Mucosa of gallbladder (tissue), 1 donor: ENCODE results near the gene WNT8A. TPM values are rescaled to one million over a fixed set of nuclear protein-coding genes. Genes with fewer than 3 reads are reported as not detected.

Experiments
- DNase-seq: peaks from one replicate; pipeline ENCODE4 v3.0.0-alpha.2; 2020; ENCODE audit warnings: low spot score
- total RNA-seq: library from RNA; stranded (reverse); gene quantifications from one replicate; pipeline ENCODE4 v1.2.1, GENCODE V29; 2021
- donor health status: DM: no; HTN: no; CAD: no.

The WNT8A gene
- total RNA-seq, 1 donor from 2014 or later = not detected

DNA sequence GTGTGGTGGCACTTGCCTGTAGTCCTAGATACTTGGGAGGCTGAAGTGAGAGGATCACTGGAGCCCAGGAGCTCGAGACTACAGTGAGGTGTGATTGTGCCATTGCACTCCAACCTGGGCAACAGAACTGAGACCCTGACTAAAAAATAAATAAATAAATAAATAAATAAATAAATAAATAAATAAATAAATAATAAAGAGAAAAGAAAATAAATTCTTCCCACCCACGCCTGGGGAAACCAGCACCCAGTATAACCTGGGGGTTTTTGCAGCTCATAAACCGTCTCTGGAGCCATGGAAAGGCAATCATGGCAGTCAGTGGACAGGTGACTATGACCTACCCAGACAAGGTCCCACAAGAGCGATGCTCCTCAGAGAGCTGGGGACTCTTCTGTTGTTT is 7.9 kb downstream of the WNT8A start:
- DNase-seq = no peak

DNA sequence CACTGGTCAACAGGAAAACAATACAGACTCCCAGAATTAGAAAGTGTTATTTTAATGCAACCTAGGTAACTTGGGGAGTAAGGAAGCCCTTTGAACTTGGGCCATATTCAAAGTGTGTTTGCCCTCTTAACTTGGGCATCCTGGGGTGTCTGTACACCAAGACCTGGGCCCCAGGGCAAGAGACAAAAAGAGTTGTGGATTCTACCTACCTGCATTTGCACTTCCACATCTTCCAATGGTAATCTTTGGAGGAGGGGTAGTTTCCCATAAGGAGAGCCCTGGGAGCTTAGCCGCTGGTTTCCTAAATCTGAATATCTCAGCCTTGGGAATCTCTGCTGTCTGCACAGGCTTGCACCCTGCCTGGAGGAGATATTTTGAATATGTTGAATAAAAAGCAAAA is 8.5 kb downstream of the WNT8A start:
- no peak for DNase-seq

DNA sequence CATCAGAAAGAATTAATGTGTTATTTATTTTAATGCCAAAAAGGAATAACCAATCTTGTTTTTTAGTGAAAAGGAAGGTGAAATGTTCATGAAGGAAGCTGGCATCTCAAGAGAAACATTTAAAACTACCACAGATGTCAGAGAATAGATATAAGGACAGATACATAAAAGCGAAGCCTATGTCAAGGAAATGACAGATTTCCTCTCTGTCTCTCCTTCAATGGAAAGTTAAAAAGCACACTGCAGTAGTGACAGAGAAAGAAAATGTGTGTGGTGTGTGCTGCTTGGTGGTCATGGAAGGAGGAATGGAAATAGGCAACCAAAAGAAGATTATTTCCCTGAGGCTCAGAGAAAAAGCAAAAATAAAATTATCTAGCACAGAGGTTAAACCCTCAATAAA is 9.2 kb downstream of the WNT8A start:
- no peak for DNase-seq

DNA sequence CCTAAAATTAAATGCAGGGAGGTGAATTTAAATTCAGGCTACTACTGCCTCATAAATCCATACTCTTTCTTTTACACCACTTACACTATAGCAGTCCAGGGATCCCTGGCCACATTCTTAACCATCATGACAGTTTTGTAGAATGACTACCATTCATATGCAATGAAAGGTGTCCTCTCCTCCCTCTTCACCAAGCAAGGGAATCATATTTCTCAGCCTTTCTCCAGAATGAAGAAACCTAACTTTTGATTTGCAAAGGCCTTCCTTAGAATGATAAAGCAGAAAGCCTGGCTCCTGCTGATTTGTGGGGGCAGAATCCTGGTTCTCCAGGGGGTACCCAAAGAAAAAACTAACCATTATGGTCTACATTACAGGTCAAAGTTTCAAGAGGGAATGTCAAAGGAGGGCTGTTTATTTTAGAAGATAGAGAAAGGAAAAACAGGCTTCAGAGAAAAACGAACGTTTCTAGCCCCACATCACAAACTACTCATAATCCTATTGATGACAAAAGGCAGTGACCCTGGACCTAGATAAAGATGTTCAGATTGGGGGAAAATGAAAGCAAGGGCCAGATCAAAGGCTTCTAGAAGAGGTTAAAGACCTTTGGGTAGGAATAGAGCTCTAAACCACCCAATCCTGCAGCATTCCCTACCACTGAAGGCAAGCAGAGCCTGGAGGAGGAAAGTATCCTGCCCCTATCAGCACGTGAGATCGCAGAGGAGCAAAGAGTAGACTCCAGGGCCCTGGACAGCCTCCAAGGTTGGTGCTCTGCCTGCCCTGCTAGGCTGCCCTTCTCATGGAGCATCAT is 11.5 kb downstream of the WNT8A start:
- DNase-seq = no peak

DNA sequence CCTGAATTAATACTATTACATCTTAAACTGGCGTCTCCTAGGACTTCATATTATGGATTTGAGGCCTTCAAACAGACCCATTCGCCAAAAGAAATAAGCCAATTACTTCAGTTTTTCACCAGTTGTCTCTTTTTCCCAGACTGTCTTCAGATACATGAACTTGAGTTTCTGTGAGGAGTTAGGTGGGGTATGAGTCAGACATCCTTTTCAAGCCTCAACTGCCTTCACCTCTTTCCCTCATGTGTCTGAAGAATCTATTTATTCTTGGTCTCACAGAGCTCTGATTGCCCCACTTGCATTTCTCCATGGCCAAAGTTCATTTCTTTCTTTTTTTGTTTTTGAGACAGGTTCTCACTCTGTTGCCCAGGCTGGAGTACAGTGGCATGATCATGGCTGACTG is 12.5 kb downstream of the WNT8A start:
- no peak for DNase-seq

DNA sequence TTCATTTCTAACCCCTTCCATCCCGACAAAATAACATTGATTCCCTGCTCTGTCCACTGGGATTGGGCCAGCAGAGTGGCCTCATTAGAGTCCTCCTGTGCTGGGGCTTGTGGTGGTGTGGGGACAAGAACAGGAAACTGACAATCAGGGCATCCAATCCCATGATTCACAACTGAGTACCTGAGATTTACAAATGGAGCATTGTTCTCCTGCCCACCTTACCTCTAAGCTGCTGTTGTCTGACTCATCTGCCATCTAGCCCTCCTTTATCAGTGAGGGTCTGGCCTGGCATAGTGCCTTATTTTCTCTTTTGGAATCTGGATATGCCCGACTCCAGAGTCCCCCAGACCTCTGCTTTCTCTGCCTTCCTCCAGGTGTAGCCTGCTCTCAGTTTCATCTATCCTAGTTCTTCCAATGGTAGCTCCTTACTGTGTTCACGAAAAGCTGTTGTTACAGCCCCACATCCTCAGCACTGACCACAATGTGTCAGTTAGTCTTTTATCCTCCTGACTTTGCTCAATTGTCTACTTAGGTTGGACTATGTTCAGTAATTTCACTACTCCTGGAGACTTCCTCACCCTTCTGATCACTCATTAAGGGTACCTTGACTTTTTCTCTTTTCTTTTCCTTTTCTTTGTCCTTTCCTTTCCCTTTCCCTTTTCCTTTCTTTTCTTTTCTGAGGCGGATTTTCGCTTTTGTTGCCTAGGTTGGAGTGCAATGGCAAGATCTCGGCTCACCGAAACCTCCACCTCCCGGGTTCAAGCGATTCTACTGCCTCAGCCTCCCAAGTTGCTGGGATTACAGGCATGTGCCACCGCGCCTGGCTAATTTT is 13.4 kb downstream of the WNT8A start:
- DNase-seq = no peak

DNA sequence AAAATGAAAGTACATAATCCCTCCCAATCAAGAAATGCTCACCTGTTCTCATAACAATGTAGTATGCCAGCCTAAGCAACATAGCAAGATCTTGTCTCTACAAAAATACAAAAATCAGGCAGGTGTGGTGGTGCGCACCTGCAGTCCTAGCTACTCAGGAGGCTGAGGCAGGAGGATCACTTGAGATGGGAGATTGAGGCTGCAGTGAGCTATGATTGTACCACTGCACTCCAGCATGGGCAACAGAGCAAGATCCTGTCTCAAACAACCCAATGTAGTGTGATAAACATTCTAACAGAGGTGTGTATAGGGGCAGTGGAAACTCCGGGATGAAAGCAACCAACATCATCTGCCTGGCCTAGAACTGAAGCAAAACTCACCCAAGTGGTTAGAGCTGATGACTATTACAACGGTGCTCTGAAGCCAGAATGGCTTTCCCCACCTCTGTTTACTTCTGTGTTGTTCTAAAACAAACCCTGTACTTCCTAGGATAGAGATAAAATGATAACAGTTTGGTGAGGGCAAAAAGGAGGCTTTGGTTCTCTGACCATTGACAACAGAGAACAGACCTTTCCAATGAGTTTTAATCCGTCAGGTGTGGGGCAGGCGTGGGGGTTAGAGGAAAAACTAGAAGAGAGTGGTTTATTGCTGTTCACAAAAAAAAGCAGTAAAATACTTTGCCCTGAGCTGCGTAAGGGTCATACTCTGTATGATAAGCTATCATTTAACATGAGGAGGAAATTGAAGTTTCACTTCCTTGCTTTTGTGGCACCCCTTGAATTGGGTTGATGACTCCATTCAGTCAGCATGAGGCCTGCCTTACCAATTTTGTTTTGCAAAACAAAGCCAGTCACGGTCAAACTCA is 18.9 kb downstream of the WNT8A start:
- no peak for DNase-seq

DNA sequence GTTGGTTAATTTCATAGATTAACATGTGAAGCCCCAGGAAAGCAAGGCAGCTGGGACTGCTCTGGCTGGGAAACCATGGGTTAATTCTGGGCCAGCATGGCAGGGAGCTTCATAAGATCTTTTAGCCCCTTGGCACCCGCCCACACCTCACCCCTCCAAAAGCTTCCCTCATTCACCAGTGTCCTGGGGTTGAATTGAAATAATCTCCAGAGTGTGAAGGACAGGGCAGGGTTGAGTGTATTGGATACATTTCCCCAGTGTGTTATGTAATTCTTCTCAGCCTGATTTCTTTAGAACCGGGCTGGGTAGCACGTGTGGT is 19.4 kb downstream of the WNT8A start:
- no peak for DNase-seq

DNA sequence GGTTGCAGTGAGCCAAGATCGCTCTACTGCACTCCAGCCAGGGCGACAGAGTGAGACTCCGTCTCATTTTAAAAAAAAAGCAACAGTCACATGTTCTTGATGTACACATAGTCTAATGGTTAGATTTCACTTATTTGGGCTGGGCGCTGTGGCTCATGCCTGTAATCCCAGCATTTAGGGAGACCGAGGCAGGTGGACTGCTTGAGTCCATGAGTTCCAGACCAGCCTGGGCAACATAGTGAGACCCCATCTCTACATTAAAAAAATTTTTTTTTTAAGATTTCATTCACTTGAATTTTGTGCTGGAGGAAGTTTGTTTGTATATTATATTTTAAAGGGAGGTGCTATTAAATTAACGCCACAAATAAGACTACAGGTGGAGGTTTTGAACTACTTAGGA is 21.9 kb downstream of the WNT8A start:
- no peak for DNase-seq

DNA sequence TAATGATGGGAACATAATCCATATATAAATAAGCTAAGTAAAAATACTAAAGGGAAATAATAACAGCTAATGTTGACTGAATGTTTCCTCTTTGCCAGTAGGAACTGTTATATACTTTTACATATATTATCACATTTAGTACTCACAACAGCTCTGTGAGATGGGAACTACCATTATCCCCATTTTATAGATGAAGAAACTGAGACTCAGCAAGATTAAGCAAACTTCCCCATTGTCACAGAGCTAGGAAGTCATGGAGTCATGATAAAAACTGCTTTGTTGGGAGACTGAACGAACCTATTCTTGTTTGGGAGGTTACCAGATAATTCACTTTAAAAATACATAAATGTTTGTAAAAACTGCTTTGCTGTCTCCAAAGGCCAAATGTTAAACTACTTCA is 23.4 kb downstream of the WNT8A start:
- DNase-seq = no peak

DNA sequence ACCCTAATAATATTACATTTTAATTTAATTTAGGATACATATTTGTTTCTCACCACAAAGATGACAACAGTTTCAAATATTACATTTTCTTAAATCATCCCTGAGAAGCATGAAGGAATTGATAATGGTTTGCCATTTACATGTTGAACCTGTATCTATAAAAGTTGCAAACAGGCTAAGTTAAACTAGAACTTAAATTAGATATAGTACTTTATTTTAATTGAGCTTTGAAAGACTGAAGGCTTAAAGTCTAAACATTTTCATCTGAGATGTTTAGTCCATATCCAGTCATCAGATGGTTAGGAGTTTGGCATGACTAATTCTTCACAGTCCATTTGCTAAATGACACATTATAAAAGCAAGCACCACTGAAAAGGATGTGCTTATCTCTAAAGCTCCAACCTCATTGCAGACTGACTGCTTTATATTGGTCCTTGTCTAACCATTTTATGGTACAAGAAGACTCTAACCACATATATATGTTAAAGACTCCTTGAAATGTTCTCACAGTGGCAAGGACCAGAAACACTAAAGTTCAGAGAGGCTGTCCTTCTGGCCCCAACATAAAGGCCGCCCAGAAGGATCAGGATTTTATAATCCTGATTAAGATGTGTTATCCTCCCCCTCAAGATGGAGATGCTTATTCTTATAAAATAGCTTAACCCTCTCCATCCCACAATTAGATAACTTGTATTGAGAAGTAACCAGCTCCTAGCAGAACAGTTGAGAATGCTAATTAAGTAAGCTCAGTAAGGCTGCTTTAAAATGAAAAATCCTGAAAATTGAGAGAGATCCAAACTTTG is 25.8 kb downstream of the WNT8A start:
- DNase-seq = no peak

DNA sequence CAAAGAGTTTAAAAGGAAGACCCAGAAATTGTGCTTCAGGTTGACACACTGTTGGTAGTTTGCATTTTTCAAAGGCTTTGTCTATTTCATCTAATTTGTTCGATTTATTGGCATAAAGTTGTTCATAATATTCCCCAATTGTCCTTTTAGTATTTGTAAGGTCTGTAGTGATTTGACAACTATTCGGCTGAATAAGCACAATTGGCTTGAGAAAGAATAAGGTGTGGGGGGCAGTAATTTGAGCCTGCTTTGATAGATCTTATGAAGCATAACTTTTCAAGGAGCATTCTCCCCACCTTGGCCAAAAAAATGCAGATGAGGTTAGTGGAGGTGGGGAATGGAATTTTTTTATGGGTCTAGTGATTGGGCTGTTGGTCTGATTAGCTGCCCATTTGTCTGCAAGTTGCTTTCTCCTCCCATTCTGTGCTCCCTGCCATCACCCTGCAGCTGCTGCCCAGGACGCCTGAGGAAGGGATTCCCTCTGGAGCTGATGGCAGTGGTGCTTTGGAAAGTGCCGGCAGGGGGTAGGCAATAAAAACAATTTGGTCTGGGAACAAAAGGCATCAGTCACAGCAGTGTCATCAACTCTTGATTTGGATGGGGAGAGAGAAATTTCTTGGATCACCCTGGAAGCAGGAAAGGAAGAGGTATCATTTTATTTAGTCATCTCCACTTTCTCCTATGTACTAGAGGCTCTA is 26.6 kb downstream of the WNT8A start:
- DNase-seq = no peak

DNA sequence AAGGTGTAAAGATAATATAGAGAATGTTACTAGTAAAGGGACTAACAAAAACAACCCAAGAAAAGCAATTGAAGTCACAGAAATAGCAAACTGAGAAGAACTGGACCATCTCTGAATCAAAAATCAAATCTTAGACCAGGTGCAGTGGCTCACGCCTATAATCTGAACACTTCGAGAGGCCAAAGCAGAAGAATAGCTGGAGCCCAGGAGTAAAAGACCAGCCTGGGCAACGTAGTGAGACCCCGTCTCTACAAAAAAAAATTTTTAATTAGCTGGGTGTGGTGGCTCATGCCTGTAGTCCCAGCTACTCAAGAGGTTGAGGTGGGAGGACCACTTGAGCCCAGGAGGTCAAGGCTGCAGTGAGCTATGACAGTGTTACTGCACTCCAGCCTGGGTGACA is 27.3 kb downstream of the WNT8A start:
- DNase-seq = no peak

DNA sequence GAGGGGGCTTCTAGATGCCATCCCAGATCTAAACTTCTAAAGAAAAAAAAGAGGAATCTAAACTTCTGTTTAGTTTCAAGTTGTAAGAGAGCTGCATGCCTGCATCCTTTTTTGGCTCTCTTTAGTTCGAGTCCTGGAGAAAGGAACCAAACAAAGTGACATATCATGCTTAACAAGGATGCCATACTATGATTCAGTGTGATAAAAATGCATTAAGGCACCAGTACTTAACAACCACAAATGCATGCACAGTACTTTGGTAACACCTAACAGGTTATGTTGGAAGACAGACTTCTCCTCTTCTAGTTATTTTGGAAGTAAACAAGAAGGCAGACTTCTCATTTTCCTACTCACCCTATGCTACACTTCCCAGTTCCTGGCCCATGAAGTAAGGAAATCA is 28.1 kb downstream of the WNT8A start:
- DNase-seq = no peak

DNA sequence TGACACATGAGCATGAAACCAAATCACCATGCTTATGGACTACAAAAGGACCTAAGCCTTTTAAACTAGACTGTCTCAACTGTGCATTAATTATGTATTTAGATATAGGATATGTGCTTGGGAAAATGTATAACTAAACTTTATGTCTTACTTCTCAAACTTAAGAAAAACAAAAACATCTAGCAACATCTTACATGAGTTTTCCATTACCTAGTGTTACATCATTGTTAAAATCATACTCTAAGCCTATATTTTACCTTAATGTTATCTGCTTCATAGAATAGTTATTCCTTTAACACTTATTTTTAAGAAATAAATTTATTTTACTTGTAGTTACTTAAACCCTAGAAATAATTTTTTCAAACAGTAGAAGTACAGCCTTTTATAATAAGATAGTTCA is 31.4 kb downstream of the WNT8A start:
- no peak for DNase-seq

DNA sequence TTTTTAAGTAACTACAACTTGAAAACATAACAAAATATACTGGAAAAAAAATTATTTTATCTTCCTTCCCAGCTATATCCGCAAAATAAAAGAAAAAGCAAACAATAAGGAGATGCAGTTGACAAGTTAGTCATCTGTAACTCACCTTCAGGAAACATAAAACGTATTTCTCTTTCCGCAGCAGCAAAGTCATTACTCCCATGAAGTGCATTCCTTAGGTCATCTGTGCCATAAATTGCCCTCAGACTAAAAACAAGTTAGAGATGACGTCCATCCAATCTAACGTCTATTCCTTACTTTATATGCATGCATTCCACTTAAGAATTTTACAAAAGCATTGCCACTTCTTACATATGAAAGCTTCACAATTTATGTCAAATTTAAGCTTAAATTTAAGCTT is 44.5 kb downstream of the WNT8A start:
- DNase-seq = no peak

DNA sequence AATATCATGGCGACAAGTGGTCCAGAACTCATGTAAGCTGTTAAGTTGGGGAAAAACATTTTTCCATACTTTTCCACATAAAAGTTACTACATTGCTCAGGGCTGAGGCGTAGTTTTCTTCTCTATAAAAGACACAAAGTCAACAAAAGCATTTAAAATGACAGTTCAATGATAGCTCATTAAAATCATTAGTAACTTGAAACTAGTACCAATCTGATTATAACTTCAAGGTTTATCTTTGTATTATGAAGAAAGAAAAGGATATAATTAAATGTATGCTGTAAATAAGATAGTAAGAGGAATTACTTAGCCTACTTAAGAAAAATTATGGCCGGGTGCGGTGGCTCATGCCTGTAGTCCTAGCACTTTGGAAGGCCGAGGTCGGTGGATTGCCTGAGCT is 45.5 kb downstream of the WNT8A start:
- DNase-seq = no peak

DNA sequence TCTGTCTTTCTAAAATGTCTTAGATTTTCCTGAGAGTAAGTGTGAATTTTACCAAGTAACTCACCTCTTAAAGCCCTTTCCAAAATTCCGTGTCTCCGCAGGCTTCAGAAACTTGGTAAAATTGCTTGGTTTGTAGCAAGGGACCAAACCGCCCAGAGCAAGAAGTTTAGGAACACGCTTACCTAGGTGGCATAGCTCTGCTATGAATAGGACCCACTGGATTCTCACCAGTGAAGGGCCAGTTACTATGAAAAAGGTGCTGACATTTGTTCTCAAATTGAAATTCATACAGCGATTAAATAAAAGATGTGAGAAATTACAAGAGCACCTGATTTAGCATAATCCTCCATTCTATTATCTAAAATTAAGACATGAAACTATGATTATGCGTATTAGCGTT is 48.7 kb downstream of the WNT8A start:
- DNase-seq = no peak

DNA sequence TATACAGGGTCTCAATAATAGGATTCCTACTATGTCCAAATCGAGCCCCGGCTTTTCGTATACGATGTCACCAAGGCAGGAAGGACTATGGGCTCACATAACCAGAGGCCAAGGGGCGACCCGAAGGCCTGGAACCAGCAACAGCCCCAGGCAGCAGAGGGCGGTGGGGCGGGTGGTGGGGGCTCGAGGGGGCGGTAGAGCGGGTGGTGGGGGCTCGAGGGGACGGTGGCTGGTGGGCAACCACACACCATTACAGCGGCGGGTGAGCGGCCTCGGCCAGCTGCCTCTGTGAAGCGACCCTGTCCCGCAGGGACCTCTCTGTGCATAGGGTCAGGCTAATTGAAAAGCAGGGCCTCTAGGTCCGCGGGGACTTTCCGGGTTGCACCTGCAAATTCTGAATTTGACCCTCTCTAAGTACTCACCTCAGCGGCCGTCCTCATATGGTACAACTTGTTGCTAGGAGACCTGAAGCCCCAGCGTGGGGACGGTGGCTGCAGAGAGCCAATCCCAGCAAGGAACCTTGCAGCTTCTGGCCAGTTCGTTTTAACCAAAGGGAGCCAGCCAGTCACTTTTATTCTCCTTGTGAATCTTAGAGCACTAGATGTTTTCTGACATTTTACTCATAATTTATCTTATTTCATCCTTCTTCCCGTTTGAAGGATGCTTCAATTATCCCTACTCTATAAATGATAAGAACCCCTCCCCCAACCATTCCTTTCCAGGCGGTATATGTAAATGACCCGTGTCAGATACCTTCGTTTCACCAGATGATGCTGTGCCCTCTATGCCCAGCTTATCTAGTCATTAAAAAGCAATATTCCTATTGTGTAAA is 55.3 kb downstream of the WNT8A start, which contains the start of gene NME5:
TSS of gene NME5 (minus strand) at position 480 of the 832 bp plus-strand sequence. CDS start 648 bp downstream, outside the sequence.
- DNase-seq = peak; percentile 79

DNA sequence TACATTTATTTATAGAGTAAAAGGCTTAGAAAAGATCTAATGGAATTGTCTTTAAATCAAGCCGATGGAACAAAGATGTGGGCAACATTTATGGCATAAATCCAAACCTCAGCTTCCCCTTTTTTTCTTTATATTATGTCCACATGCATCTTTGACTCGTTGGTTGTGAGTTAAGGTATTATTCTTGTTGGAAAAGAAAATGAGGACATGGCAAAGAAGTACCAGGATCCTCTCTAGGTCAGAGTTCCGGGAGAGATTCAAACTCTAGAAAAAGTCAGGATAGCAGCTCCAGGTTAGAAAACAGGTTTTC is 55.9 kb downstream of the WNT8A start:
- DNase-seq = no peak
